HG03066 (cell line): ENCODE data around the gene MAL.
A peak's percentile ranks its signal among the peaks of the same experiment; 100 is the strongest.

ENCODE experiments used
- ATAC-seq: cut with Tn5 transposase; IDR thresholded peaks from one replicate; pipeline ENCODE4 v1.9.1; 2021; ENCODE audit warnings: low read depth; ENCODE audit not compliant: unreplicated experiment

MAL gene

DNA sequence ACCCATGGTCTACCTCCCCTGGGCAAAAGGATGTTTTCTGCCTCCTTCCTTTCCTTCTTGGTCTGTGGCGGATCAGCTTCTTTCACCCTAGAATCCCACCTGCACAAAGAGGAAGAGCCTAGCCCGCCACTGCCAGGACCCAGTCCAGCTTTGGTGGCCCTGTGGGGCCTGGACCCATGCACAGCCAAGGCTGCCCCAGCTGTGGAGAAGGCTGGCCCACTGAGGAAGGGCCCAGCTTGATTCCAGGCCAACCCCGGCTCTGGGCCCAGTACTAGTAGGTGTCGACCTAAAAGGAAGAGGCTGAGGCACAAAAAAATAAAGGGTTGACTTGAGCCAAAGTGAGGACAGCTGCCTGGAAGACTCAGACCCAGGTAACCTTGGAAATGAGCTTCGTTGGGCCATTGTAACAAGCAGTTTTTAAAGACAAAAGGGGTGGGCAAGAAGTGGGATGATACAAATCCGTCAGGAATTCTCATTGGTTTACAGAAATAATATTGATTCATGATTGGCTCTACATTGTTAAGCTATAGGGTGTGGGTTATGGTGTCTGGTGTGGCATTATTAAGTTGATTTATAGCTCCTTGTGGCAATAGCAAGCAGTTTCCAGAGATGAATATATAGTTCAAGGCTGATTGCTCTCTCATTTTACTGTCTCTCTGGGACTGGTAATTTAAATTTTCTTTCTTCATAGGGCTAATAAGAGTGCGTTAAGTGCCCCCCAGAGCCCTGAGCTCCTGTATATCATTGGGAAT is 29.8 kb upstream of the MAL start:
- ATAC-seq, result no peak

DNA sequence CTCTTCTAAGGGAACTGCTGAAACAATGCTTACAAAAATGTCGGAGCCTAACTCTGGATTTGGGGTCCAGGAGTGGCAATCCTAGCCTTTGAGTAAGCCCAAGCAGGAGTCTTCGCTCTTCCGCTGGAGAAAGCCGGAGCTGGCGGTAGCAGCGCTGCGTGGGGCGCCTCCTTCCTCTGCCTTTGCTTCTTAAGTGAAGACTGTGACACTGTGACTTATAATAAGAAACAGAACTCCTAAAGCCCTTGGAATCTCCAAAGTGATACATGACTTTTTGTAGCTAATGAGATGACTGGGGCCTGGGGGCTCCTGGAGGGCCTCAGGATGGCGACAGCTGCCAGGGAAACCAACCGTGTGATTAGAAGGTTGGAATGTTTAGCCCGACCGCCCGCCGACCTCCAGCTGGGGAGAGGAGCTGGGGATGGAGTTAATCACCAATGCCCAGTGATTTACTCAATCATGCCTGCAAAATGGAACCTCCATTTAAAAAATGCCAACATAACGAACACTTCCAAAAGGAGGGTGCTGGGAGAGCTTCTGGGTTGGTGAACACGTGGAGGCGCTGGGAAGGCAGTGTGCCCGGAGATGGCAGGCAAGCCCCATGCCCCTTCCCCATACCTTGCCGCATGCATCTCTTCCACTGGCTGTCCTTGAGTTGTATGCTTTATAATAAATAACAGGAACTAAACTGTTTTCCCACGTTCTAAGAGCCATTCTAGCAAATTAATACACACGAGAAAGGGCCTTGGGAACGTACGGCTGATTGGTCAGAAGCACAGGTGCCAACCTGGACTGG is 29.0 kb upstream of the MAL start:
- ATAC-seq, result no peak

DNA sequence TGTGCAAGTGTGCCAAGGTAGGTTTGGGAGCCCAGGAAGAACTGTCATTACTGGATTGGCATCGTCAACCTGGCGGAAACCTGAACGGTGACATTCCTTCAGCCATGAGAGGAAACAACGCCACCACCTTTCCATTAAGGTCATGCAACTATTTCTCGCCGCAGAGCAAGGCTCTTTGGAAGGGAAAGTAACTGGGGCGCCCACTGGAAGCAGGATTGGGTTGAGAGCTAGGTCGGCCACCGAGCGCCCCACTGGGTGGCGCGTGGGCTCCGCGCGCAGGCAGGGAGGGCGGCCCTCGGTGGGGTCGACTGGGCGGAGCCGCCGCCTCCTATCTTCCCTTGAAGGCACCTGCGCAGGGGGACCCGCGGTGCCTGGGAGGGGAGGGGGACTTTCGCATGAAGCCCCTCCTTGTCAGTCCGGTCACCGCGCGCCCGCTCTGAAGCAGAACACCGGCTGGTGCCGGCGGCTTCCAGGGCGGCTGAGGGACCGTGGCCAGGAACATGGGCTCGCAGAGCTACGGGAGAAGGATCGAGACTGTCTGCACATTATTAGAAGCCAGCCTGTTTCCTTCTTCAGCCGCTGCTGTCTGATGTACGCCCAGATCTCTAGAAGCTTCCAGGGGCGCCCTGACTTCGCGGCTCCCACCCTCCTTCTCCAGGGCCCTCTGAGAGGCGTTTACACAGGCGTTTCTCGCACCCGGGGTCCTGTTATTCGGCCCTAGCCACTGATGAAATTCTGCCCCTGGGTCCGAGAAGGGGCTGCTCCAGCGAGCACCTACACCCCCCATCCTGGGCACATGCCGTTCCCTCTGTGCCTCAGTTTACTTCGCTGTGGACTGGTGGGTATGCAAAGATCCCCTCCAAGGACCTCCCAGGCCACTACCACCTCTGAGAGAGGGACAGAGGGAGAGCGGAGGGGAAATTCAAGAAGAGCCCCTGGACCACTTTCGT is 27.3 kb upstream of the MAL start:
- ATAC-seq, result no peak

DNA sequence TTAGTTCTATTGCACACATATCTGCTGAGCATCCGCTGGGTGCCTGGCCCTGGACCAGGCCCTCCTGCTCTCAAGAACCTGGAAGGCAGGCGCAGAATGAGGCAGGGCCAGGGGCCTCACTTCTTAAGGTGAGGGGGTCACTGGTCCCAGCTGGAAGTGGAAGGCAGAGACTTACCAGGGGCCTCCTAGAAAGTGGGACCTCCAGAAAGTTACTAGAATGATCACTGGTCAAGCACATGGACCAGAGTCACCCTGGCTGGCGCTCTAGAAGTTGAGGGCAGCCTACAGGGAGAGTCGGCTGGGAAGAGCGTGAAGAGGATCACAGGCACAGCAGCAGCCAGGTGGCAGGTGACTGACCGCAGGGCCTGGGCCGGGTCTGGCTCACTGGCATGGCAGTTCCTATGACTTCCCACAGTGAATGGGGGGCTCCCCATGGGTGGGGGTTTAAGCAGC is 26.1 kb upstream of the MAL start:
- no peak for ATAC-seq

DNA sequence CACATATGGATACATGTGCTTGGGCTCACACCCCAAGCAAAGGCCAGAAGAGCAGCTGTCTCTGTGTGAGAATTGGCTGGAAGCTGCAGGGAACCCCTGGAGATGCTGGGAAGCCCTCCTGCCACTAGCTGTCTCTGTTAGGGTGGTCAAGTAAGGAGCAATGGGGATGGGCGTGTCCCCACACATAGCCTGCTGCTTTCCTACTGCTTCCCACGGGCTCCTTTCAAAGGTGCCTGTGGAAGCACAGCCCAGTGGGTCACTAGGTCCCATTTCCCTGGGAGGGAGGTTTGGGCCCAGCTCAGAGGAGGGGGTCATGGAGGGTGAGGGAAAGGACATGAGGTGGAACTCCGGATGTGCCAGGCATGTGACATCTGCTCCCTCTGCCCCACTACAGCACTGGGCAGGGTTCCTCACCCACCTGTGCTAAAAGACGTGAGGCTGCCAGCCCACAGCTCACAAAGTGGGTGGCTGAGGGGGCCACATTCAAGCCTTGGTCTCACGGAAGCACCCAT is 24.4 kb upstream of the MAL start:
- no peak for ATAC-seq

DNA sequence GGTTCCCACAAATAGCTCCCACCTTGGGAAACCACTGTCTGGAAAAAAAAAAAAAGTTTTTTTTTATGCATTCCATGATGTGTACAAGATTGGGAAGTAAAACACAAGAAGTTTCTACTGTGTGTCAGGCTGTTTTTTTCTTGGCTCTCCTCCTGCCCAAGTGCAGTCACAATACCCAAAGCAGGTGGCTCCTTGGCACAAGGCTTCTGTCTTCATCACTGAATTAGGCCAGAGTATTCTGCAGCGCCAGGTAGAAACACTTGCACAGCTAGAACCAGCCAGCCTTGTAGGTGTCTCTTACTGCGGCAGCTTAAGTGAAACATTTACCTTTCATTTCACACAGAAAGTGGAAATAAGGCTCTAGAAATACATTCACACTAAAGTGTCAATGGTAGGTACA is 23.8 kb upstream of the MAL start:
- no peak for ATAC-seq

DNA sequence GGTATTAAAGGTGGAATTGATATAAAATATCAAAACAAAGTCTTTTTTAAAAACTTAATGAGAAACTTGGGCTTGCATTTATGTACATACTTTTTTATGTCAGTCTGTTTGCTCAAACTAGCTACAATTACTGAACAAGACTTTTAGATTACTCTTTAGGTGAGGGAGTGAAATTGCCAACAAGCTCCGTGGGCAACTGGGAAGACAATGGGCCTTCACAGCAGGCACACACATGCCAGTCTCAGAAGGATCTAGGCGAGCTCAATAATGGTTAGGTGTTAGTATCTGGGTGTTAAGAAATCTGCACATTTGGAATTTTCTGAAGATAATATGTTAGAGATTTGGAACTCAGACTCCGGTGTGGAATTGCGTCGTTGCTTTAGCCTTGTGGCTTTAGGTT is 23.0 kb upstream of the MAL start:
- no peak for ATAC-seq

DNA sequence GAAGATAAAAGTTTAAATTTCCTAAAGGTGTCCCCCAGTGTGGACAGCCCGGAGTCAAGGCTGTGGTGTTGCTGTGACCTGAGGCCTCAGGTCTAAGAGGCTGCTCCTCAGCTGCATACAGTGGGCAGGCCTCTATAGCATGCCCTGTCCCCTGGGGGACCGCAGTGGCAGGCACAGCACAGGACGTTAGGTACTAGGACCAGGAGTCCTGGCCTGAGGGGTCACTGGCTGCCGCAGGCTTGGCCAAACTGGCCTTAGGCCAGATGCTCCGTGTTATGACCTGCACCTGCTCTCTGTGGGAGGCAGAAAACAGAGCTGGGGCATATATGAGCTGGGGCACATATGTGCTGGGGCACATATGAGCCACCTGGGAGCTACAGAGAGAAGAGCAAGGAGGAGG is 21.2 kb upstream of the MAL start:
- ATAC-seq, result no peak

DNA sequence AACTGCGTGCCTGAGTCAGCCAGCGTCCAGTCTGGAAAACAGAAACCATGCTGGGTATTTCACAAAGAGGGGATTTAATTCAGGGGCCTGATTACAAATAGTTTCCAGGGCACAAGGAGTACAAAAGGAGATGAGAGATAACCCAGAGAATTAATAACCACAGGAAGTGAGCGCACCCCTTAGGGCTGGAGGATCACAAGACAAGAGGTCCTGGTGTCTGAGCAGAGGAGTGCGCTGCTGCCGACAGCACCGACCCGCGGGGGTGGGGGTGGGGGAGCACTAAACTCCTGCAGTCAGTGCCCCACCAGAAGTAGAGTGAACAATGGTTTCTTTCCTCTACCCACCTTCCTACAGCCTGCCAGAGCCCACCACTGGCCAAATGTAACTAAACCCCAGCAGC is 20.8 kb upstream of the MAL start:
- ATAC-seq, result no peak

DNA sequence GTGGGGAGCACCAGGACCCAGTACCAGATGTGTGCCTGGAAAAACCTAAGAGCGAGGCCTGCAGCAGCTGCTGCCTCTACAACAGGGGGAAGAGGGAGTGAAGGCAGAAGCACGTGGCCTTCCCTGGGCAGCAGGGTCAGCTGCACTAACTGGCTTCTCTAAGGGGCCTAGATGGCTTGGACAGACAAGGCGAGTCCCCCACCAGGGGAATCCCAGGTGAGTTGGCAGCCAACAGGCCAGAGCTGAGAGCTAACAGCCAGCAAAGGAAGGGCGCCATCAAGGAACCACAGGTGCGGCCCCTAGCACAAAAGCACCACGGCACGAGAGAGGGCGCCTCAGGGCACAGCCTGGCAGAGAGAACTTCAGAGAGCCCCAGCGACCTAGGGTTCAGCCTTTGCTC is 19.8 kb upstream of the MAL start:
- no peak for ATAC-seq

DNA sequence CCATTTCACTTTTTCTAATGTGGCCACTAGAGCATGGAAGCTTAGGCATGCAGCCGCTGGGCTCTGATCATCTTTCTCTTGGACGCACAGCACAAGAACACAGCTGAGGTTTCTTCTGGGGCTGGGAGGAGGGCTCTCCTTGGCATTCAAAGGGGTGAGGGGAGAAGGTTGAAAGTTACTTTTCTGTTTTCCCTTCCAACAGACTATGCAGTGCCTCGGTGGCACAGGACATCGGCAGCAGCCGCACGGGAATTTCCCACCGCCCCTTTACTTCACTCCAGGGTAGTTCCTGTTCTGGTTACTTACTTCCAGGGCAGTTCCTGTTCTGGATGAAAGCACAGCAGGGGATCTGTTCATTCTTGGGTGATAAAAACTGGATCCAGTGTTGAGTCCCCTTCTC is 18.9 kb upstream of the MAL start:
- ATAC-seq, result no peak

DNA sequence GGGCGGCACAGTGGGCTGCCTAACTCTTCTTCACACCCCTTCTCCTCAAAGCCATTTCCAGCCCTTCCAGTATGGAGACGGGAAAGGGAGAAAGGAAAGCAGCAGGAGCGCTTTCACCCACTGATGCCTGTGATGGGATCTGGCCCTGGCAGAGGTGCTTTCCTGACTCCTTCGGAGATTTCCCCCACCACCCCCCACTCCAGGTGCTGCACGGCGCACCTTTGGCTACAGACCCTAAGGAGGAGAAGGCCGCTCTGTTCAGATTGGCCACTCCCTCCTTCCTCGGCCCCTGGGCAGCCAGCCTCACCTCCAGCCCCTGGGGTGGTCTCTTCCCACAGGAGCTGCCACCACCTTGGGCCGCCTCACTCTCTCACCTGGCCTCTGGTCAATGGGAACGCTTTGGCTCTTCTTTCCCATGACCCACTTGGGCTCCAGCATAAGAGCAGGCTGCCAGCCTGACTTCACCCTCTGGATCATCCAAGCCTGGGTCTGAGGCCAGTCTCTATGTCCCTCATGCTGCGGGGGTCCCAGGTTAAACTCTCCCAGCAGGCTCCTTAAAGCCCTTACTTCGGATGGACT is 18.4 kb upstream of the MAL start:
- no peak for ATAC-seq

DNA sequence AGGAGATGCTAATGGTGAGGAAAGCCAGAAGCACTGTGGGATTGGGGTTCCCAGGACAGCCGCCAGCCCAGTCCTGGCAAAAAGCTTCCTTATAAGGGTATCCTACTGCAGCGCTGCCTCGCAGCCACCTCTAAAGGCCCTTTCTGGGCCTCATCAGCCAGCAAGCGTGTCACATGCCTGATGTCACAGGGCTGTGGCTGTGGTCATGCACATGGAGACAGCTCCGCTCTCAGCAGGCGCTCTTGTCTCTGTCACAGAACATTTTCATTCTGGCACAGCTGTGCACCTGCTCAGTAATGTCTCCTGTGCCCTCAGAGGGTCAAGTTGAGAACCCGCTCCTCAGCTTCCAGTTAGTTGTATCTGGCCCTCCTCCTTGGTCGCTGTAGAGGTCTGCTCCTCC is 17.7 kb upstream of the MAL start:
- no peak for ATAC-seq

DNA sequence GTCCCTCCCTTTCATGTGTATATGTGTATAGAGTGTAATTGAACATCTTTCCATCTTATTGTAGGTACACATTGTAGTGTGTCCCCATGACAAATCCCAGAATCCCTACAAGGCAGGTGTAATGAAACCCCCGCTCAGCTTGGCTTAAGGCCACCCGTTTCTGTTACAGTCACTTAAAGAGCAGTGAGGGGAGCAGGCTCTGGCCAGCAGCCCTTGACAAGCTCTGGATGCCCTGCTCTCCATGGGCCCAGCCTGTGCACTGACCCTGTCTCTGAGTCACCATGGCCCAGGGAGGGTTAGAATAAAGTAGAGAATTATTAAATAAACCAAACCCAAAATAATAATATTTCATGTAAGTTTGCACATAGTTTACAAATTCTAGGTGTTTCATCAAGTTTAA is 17.2 kb upstream of the MAL start:
- no peak for ATAC-seq

DNA sequence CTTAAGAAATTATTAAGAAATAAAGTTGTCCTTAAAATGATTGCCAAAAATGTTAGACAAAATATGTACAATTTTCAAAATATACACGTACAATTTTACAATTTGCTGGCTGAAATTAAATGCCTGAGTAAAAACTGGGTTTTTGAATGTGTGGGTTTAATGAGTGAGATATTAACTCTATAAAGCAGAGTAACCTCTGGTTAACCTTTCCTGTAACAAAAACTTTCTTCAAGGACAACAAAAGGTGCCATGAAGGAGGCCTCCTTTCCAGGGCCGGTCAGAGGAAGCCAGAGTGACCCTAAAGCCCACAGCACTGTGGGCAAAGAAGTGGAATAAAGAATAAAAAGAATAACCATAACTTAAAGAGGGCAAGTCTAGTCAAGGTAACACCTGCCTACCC is 16.5 kb upstream of the MAL start:
- no peak for ATAC-seq

DNA sequence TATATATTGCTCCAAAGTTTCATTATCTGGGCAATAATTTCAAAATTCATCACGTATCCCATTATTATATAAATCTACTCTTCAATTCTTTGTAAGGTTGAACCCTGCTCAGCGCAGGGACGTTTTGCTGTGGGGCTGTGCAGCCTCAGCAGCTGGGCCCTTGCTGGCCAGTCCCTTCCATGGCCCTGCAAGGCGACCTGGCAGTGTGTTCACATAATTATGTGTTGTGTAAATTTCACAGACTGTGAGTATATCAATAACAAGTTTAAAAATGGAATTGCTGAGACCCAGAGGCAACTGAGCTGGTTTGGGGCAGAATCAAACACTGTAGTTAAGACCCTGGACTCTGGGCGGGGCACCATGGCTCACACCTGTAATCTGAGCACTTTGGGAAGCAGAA is 16.1 kb upstream of the MAL start:
- no peak for ATAC-seq

DNA sequence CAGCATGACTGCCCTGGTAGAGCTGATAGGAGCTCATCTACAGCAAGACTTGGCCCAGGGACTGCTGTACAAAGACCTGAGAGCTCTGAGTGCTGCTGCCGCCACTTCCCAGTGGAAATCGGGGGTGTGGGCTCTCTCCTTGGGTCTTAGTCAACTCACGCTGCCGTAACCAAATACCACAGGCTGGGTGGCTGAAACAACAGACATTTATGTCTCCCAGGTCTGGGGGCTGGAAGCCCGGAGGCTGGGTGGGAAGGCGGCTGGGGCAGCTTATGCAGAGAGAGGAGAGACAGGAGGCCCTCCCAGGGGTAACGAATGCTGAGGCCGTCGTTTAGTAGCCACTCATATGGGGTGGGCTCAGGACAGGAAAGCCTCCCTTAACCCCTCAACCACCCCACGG is 15.4 kb upstream of the MAL start:
- no peak for ATAC-seq

DNA sequence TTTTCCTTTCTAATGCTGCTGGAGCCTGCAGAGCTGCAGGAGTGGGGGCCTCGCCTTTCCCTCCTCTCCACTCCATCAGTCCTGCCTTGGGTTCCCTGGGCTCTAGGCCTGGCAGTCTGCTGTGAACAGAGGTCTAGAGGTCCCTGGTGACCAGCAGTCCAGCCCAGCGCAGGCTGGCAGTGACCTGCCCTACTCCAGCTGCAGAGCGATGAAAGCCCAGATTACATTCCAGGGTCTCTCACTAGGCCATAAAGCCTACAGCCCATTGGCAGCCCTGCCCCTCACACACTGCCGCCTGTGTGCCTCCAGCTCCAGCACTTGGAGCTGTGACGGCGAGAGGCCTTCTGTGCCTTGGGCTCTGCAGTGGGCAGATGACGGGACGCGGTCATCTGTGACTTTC is 14.8 kb upstream of the MAL start:
- ATAC-seq, result no peak

DNA sequence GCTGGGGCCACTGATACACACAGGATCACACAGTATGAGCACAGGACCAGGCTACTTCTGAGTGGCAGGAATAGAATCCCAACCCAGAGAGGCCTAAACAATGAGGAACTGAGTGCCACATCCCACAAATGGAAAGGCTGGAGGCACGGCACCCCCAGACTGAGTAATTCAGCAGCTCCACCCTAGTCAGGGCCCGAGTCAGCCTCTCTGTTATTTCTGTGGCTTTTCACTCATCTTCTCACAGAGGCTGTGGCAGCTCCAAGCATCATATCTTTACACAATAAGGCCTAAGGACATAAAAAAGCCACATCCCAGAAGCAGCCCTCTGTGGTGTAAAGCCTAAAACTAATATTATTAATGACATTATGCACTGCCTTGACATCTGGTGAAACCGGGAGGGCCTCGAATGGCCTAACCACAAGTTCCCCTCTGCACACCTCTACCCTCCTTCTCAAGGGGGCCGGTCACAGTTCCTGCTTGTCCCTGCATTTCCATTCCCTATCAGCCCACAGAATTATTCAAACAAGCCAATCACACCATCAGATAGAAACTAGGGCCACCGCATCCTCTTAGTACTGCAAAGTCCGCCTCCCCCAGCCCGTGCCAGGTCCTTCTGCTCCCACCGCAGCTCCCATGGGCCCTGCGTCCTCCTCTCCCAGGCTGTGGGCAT is 12.5 kb upstream of the MAL start:
- ATAC-seq, result peak; percentile 61

DNA sequence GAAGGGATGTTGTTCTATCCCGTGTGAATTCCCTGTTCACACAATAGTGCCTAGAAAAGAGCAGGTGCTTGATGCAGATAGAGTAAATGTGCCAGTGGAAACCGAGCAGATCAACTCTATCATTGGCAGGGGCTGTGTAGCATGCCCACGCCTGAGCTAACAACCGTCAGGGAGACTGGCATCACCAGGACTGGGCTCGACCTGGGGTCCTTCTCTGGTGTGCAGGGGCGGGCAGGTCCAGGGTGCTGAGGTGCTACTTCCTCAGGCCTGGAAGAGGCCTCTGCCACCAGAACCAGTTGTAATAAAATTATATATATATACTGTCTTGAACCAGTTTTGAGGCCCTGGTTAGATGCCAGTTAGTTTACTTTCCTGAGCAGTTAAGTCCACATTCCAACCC is 11.8 kb upstream of the MAL start:
- ATAC-seq, result no peak
